HepG2 (cell line): ENCODE data around the gene TOB2. TPM values are rescaled to one million over a fixed set of nuclear protein-coding genes. Genes with fewer than 3 reads are reported as not detected.

Experiments
- AKNA ChIP-seq: sonication (generic); formaldehyde crosslinking; IDR thresholded peaks from 2 replicates; pipeline ENCODE4 v1.4.0; 2020; ENCODE audit warnings: missing genetic modification reagents, borderline replicate concordance
- JDP2 ChIP-seq: sonication (generic); formaldehyde crosslinking; IDR thresholded peaks from 2 replicates; pipeline ENCODE4 v1.8.1; 2022; ENCODE audit warnings: missing genetic modification reagents, borderline replicate concordance
- KAT2B ChIP-seq: fragments of 150-350 bp; IDR thresholded peaks from 2 replicates; pipeline ENCODE4 v1.6.1; 2014; ENCODE audit warnings: low read depth, low read length, borderline replicate concordance
- SRF ChIP-seq: IDR thresholded peaks from 2 replicates; pipeline ENCODE4 v1.6.1; 2011; ENCODE audit warnings: mild to moderate bottlenecking, low read depth, low read length, moderate library complexity
- UBTF ChIP-seq: sonication (generic); formaldehyde crosslinking; IDR thresholded peaks from 2 replicates; pipeline ENCODE4 v1.4.0; 2020; ENCODE audit warnings: mild to moderate bottlenecking, missing genetic modification reagents
- ZNF646 ChIP-seq: sonication (generic); formaldehyde crosslinking; IDR thresholded peaks from 2 replicates; pipeline ENCODE4 v1.9.0; 2021; ENCODE audit warnings: mild to moderate bottlenecking, missing genetic modification reagents
- ZSCAN22 ChIP-seq: sonication (generic); formaldehyde crosslinking; IDR thresholded peaks from 2 replicates; pipeline ENCODE4 v1.4.0; 2020; ENCODE audit warnings: mild to moderate bottlenecking, missing genetic modification reagents
- polyA plus RNA-seq, 8 experiments: library from polyadenylated mRNA; depleted of rRNA in 3 of 8; stranded (reverse) in 7 of 8; unstranded in 1 of 8; fragments of >200 nt; fragmentation: Illumina TruSeq in 4 of 8; extraction: Trizol in 4 of 8; gene quantifications; 2 replicates each; pipeline versions ENCODE4 v1.2.1 to v1.2.3, GENCODE V29; 2011 to 2016; ENCODE audit warnings: low read depth in 4 of 8, missing spikeins in 1 of 8, mixed read lengths in 1 of 8; ENCODE audit not compliant: insufficient read depth in 1 of 8
- total RNA-seq, 5 experiments: library from RNA; depleted of rRNA; stranded (reverse); fragments of >200 nt; fragmentation: Illumina TruSeq; extraction: Trizol; gene quantifications; 2 replicates each; pipeline ENCODE4 v1.2.3, GENCODE V29; 2016; ENCODE audit warnings: low read depth in 1 of 5
- TF ChIP-seq, protein P1 (sequence below): sonication (generic); formaldehyde crosslinking; IDR thresholded peaks from 2 replicates; pipeline ENCODE4 v1.9.0; 2022; ENCODE audit warnings: missing genetic modification reagents, mild to moderate bottlenecking, borderline replicate concordance
- TF ChIP-seq, protein P2 (sequence below): IDR thresholded peaks from 2 replicates; pipeline ENCODE4 v1.6.1; 2016; ENCODE audit warnings: low read depth

TOB2 gene
- total and polyA plus RNA-seq, 2 of the 13 experiments (the other 11 are each of a cell fraction or from before 2014, with no cell fraction given) = 12.2 to 13.7 TPM

DNA sequence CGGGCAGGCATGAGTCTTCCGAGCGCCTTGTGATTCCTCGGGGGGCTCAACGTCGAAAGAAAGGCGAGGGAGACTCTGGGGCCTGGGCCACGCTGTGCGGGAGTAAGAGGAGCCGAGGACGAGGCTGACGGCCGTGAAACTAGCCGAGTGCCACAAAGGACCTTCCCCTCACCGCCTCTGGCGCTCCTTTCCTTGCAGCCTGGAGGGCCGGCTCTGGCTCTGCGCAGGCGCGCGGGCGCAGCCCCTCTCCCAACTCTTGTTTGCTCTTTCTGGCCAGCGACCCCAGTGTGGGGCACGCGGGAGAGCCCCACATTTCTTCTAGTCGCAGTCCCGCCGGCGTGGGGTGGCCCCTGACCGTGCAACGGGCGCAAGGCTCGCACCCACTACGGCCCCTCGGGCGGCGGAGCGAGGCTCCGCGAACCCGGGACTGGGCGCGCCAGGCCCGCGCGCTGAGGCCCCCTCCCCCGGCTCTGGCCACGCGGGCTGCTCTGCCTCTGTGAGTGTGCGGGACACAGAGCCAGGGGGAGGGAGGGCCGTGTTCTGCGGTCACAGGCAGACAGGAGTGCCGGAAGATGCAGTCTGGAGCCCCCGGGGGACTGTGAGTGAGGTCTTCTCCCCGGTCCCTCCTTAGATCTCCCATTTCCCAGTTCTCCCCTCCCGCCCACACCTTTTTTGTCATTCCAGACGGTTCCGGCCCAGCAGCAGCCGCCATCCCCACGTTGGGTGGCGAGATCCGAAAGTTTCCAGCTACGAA, 1.0 kb upstream of the TOB2 start (continued):
- TF ChIP-seq AKNA (CRISPR knock-in tag) = no peak
- no peak; the same call in 1 of the 2 replicates for TF ChIP-seq JDP2
- 0 out of 2 replicates have a peak, but pooled peaks have one; percentile 8 for TF ChIP-seq UBTF
- no peak for TF ChIP-seq ZNF646 (CRISPR knock-in tag)
- TF ChIP-seq ZSCAN22 (CRISPR knock-in tag) = 0 out of 2 replicates have a peak, but pooled peaks have one; percentile 9
- TF ChIP-seq, protein P1, sequence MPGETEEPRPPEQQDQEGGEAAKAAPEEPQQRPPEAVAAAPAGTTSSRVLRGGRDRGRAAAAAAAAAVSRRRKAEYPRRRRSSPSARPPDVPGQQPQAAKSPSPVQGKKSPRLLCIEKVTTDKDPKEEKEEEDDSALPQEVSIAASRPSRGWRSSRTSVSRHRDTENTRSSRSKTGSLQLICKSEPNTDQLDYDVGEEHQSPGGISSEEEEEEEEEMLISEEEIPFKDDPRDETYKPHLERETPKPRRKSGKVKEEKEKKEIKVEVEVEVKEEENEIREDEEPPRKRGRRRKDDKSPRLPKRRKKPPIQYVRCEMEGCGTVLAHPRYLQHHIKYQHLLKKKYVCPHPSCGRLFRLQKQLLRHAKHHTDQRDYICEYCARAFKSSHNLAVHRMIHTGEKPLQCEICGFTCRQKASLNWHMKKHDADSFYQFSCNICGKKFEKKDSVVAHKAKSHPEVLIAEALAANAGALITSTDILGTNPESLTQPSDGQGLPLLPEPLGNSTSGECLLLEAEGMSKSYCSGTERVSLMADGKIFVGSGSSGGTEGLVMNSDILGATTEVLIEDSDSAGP (CRISPR knock-in tag) = no peak
- no peak for TF ChIP-seq SRF
- TF ChIP-seq, protein P2, sequence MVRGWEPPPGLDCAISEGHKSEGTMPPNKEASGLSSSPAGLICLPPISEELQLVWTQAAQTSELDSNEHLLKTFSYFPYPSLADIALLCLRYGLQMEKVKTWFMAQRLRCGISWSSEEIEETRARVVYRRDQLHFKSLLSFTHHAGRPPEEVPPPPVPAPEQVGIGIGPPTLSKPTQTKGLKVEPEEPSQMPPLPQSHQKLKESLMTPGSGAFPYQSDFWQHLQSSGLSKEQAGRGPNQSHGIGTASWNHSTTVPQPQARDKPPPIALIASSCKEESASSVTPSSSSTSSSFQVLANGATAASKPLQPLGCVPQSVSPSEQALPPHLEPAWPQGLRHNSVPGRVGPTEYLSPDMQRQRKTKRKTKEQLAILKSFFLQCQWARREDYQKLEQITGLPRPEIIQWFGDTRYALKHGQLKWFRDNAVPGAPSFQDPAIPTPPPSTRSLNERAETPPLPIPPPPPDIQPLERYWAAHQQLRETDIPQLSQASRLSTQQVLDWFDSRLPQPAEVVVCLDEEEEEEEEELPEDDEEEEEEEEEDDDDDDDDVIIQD (CRISPR knock-in tag) = no peak
- no peak for TF ChIP-seq KAT2B
